Measurements from ENCODE around the gene LRRFIP1. TPM values are rescaled to one million over a fixed set of nuclear protein-coding genes. Genes with fewer than 3 reads are reported as not detected.
"Not testable (repeated sequence)": the region's sequence is repeated elsewhere in the genome, so short reads cannot be mapped to it uniquely, and the experiment has no call there.

Gene LRRFIP1
- total RNA-seq, 4 donors from 2014 or later, result 51.5 to 95.4 (median 65.6) TPM

- Histone ChIP-seq H3K4me3 (peak overlapping the region in 1 of 4 donors; percentile 9), H3K9me3 (peaks cover 0 to 6% (median 0%) of the 10 kb centered on the region in 4 donors), H3K27me3 (no peaks in the 10 kb centered on the region), H3K4me1 (peaks cover 0 to 16% (median 5%) of the 10 kb centered on the region in 4 donors), H3K36me3 (no peaks in the 10 kb centered on the region), H3K27ac (peak overlapping the region in 3 of 4 donors; percentile 5 to 44 (median 32))
- no peak for TF ChIP-seq POLR2A (IDR thresholded peaks at IDR 0.05)
- TF ChIP-seq EP300 (IDR thresholded peaks at IDR 0.05), result peak in 1 of 2 donors; percentile 26
- WGBS, 2 donors, result 46 to 56% methylated on average over 19 of the region's 19 CpGs
- DNase-seq (ENCODE audit: low spot score in 2 of 2), result no peak
These were observed 36.1 kb upstream of the LRRFIP1 start for GRCh38 chr2:237591141-237591881.

DNA sequence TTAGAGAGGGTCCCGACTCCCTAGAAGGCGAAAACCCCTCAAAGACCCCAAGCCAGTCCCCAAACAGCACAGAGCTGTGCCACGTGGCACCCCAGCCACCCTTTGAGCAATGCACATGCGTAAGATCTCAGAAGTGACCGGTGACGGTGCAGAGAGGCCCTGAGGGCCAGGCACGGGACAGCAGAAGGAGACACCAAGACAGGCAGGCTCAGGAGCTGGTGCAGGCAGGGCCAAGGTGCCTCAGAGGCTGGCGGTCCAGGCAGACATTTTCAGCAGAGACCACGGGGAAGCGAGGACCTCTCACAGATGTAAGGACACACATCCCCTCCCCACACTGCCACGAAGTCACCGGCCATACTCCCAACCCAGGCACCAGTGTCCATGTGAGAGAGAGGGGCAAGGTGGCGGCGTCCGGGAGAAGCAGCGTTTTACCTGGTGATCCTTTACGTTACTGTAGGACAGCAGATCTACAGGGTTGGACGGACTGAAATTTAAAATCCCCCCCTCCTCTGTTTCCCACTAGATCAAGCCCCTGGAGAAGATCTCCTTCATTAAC is 34.9 kb upstream of the LRRFIP1 start:
- TF ChIP-seq EP300 (IDR thresholded peaks at IDR 0.05) (no peak), POLR2A (IDR thresholded peaks at IDR 0.05) (no peak)
- TF ChIP-seq, protein P1, sequence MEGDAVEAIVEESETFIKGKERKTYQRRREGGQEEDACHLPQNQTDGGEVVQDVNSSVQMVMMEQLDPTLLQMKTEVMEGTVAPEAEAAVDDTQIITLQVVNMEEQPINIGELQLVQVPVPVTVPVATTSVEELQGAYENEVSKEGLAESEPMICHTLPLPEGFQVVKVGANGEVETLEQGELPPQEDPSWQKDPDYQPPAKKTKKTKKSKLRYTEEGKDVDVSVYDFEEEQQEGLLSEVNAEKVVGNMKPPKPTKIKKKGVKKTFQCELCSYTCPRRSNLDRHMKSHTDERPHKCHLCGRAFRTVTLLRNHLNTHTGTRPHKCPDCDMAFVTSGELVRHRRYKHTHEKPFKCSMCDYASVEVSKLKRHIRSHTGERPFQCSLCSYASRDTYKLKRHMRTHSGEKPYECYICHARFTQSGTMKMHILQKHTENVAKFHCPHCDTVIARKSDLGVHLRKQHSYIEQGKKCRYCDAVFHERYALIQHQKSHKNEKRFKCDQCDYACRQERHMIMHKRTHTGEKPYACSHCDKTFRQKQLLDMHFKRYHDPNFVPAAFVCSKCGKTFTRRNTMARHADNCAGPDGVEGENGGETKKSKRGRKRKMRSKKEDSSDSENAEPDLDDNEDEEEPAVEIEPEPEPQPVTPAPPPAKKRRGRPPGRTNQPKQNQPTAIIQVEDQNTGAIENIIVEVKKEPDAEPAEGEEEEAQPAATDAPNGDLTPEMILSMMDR (IDR thresholded peaks at IDR 0.05), result no peak
- Histone ChIP-seq H3K27ac (no peak overlapping the region), H3K27me3 (no peaks in the 10 kb centered on the region), H3K9me3 (peaks cover 0 to 6% (median 0%) of the 10 kb centered on the region in 4 donors), H3K36me3 (no peaks in the 10 kb centered on the region), H3K4me1 (peaks cover 0 to 16% (median 5%) of the 10 kb centered on the region in 4 donors), H3K4me3 (no peak overlapping the region)
- no peak for DNase-seq (ENCODE audit: low spot score in 2 of 2)
- 90 to 93% methylated on average over 18 of the region's 18 CpGs for WGBS, 2 donors

DNA sequence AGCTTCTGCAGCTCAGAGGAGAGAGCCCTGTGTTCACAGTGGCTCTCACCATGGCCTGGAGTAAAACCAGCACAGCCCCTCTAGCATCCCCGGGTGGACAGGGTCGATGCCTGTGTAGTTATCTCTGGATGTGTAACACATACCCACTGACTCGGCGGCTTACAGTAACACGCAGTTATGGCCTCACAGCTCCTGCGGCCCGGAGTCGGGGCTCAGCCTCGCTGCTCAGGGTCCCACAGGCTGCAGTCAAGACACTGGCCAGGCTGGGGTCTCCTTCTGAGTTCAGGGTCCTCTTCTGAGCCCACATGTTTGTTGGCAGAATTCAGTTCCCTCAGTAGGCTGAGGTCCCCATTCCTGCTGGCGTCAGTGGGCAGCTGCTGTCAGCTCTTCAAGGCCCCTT is 34.4 kb upstream of the LRRFIP1 start:
- 89 to 91% methylated on average over 10 of the region's 10 CpGs for WGBS, 2 donors
- H3K4me3 ChIP-seq, result no peak overlapping the region
- H3K9me3 ChIP-seq, result peaks cover 0 to 3% (median 0%) of the 10 kb centered on the region in 4 donors
- peaks cover 0 to 16% (median 5%) of the 10 kb centered on the region in 4 donors for H3K4me1 ChIP-seq
- H3K27ac ChIP-seq, result no peak overlapping the region
- H3K36me3 ChIP-seq, result no peaks in the 10 kb centered on the region
- no peak for DNase-seq (ENCODE audit: low spot score in 2 of 2)
- no peaks in the 10 kb centered on the region for H3K27me3 ChIP-seq
- TF ChIP-seq POLR2A (IDR thresholded peaks at IDR 0.05) (no peak), EP300 (IDR thresholded peaks at IDR 0.05) (no peak)
- TF ChIP-seq, protein P1 (IDR thresholded peaks at IDR 0.05), result no peak

DNA sequence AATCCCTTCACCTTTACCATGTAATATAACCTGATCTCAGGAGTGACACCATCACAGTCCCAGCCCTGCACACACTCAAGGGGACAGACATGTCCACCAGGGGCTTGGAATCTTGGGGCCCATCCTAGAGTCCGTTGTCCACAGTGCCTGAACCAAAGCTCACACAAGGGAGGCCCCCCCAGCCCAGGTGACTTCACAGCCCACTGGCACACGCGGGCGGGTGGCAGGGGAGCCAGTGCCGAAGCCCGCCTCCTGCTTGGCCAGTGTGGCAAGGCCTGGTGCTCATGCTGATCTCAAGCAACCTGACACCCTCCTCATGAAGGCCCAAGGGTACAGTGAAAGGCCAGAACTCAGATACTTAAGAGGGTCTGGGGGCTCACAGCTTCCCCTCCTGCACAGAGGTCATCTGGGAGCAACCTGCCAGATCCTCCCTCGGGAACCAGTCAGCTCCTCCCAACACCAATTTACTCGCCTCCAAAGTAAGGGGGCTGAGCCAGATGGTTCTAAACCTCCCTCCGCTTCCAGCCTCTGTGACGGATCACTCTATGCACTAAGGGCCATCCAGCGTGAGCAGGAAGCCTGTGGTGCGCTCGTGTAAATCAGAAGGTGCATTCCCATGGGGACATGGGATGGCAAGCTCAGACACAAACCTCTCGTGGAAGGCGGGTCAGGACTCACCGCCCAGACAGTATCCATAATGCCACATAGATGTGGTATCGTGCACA is 33.6 kb upstream of the LRRFIP1 start:
- H3K36me3 ChIP-seq, result no peaks in the 10 kb centered on the region
- H3K9me3 ChIP-seq, result no peaks in the 10 kb centered on the region
- no peak overlapping the region for H3K27ac ChIP-seq
- H3K27me3 ChIP-seq, result no peaks in the 10 kb centered on the region
- 86 to 90% methylated on average over 16 of the region's 17 CpGs for WGBS, 2 donors
- no peak for DNase-seq (ENCODE audit: low spot score in 2 of 2)
- no peak overlapping the region for H3K4me3 ChIP-seq
- no peak for TF ChIP-seq POLR2A (IDR thresholded peaks at IDR 0.05)
- TF ChIP-seq EP300 (IDR thresholded peaks at IDR 0.05), result no peak
- TF ChIP-seq, protein P1 (IDR thresholded peaks at IDR 0.05), result no peak
- H3K4me1 ChIP-seq, result peaks cover 0 to 16% (median 5%) of the 10 kb centered on the region in 4 donors

- H3K4me1 ChIP-seq, result peaks cover 0 to 16% (median 5%) of the 10 kb centered on the region in 4 donors
- TF ChIP-seq EP300 (IDR thresholded peaks at IDR 0.05) (no peak), POLR2A (IDR thresholded peaks at IDR 0.05) (no peak)
- TF ChIP-seq, protein P1 (IDR thresholded peaks at IDR 0.05), result no peak
- H3K27ac ChIP-seq, result no peak overlapping the region
- no peak for DNase-seq (ENCODE audit: low spot score in 2 of 2)
- no peaks in the 10 kb centered on the region for H3K36me3 ChIP-seq
- WGBS, 2 donors, result 64 to 66% methylated on average over 5 of the region's 5 CpGs
- H3K9me3 ChIP-seq, result no peaks in the 10 kb centered on the region
- no peaks in the 10 kb centered on the region for H3K27me3 ChIP-seq
- H3K4me3 ChIP-seq, result no peak overlapping the region
These were observed 32.9 kb upstream of the LRRFIP1 start for GRCh38 chr2:237594514-237594871.

DNA sequence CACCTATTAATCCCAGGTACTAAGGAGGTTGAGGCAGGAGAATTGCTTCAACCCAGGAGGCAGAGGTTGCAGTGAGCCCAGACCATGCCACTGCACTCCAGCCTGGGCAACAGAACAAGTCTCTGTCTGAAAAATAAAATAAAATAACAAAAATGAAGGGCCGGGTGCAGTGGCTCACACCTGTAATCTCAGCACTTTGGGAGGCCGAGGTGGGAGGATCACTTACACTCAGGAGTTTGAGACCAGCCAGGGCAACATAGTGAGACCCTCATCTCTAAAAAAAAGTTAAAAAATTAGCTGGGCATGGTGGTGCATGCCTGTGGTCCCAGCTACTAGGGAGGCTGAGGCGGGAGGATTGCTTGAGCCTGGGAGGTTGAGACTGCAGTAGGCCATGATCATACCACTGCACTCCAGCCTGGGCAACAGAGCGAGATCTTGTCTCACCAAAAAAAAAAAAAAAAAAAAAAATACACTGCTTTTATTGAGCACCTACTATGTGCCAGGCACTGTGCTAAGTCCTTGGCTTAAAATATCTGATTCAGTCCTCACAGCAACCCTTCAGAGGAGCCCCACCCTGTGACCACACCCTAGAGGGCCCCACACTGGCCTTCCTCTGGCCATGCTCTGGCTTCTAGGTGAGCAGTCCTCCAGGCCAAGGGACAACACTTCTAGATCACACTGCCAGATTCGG is 31.4 kb upstream of the LRRFIP1 start:
- H3K36me3 ChIP-seq; H3K9me3 ChIP-seq; DNase-seq (ENCODE audit: low spot score in 2 of 2); H3K27me3 ChIP-seq; H3K4me3 ChIP-seq; H3K27ac ChIP-seq: not testable (repeated sequence)
- H3K4me1 ChIP-seq, result peaks cover 0 to 15% (median under 1%) of the 10 kb centered on the region in 4 donors
- 95 to 96% methylated on average over 5 of the region's 5 CpGs for WGBS, 2 donors
